CD4-positive, alpha-beta T cell (primary cell): ENCODE data around the gene OBI1. TPM values are rescaled to one million over a fixed set of nuclear protein-coding genes. Genes with fewer than 3 reads are reported as not detected.

Source experiments
- ATAC-seq: fragments of 200-7000 bp; cut with Tn5 transposase; one replicate; pipeline ENCODE4 v1.10.0; 2022; ENCODE audit warnings: mild to moderate bottlenecking; ENCODE audit not compliant: poor library complexity
- CTCF ChIA-PET: fragments of 350-600 bp; sonication (Branson Sonifier 250); formaldehyde crosslinking; loops from one replicate; lab custom pipeline; 2021; ENCODE audit warnings: antibody characterized with exemption, inconsistent platforms; lab: Charles Lee
- POLR2A ChIA-PET: fragments of 350-600 bp; sonication (Branson Sonifier 250); formaldehyde crosslinking; loops from one replicate; lab custom pipeline; 2021; ENCODE audit warnings: antibody characterized with exemption, inconsistent platforms; lab: Charles Lee
- DNase-seq, 14 experiments: peaks; one replicate each; pipeline ENCODE4 v3.0.0-alpha.2; 2013 to 2020; ENCODE audit warnings: mixed read lengths in 2 of 14
- H3K27ac ChIP-seq, 2 donors: one replicate each; pipeline versions ENCODE4 v1.5.1 to v1.7.0; 2013; ENCODE audit warnings: low read length in 2 of 2, low read depth in 1 of 2, mild to moderate bottlenecking in 1 of 2
- H3K27me3 ChIP-seq, 2 experiments: 1 replicate in 1 of 2; 2 replicates in 1 of 2; pipeline versions ENCODE4 v1.6.1 to v1.7.0; 2013; ENCODE audit warnings: low read length in 2 of 2, control low read depth in 1 of 2, mild to moderate bottlenecking in 1 of 2, moderate library complexity in 1 of 2; ENCODE audit not compliant: insufficient read depth in 2 of 2, control insufficient read depth in 1 of 2
- H3K36me3 ChIP-seq: one replicate; pipeline ENCODE4 v1.6.1; 2013; ENCODE audit warnings: low read length, control low read depth; ENCODE audit not compliant: insufficient read depth
- H3K4me1 ChIP-seq: one replicate; pipeline ENCODE4 v1.6.1; 2013; ENCODE audit warnings: low read length, control low read depth; ENCODE audit not compliant: insufficient read depth
- H3K4me3 ChIP-seq: one replicate; pipeline ENCODE4 v1.5.1; 2013; ENCODE audit warnings: mild to moderate bottlenecking, low read length, moderate library complexity
- H3K9me3 ChIP-seq, 2 experiments: 1 replicate in 1 of 2; 2 replicates in 1 of 2; pipeline versions ENCODE4 v1.6.1 to v1.7.0; 2013; ENCODE audit warnings: low read length in 2 of 2, mild to moderate bottlenecking in 2 of 2, control low read depth in 1 of 2, moderate library complexity in 1 of 2; ENCODE audit not compliant: control insufficient read depth in 1 of 2, insufficient read depth in 1 of 2
- H3K27ac Mint-ChIP-seq: one replicate; pipeline ENCODE4 v1.8.0; 2020; ENCODE audit warnings: mixed read lengths
- H3K27me3 Mint-ChIP-seq: one replicate; pipeline ENCODE4 v1.8.0; 2021; ENCODE audit warnings: mixed read lengths
- H3K36me3 Mint-ChIP-seq: one replicate; pipeline ENCODE4 v1.8.0; 2021; ENCODE audit warnings: low read depth, mixed read lengths
- H3K4me1 Mint-ChIP-seq: one replicate; pipeline ENCODE4 v1.8.0; 2021; ENCODE audit warnings: low read depth, mixed read lengths
- H3K4me3 Mint-ChIP-seq: one replicate; pipeline ENCODE4 v1.8.0; 2020; ENCODE audit warnings: mild to moderate bottlenecking, mixed read lengths
- H3K9me3 Mint-ChIP-seq: one replicate; pipeline ENCODE4 v1.8.0; 2020; ENCODE audit warnings: mixed read lengths
- CTCF ChIP-seq: fragments of 200-600 bp; IDR thresholded peaks from one replicate; pipeline ENCODE4 v1.8.0; 2022; ENCODE audit warnings: antibody characterized with exemption, mild to moderate bottlenecking
- intact Hi-C, 2 experiments: fragments of 100-400 bp; cut with DNase I in 1 of 2; cut with micrococcal nuclease in 1 of 2; formaldehyde crosslinking; loops; one replicate each; pipeline versions ENCODE4 v1.15.1 to v1.9.0; 2023 to 2025; cut with DNase I, micrococcal nuclease
- total RNA-seq, 174 experiments: library from RNA in 2 of 174; stranded (reverse) in 2 of 174; gene quantifications; one replicate each; pipeline ENCODE4 v1.2.3 and lab custom pipeline; 2021 to 2026

Gene OBI1
- total RNA-seq, 2 experiments from 2014 or later = 2.6 TPM

- POLR2A ChIA-PET = interaction anchor here (0.6 to 1.4 kb wide), 4 partner anchors 8 to 821 kb away, joined by 3 to 5 read pairs (median 4); partner anchors contain the start of gene NDFIP2
- H3K27me3 ChIP-seq = no peaks in the 10 kb centered on the region
- peak in 5 of 14 experiments; percentile 5 to 41 (median 31) for DNase-seq
- Mint-ChIP-seq H3K9me3 (no peaks in the 10 kb centered on the region), H3K27ac (peak overlapping the region; percentile 91), H3K27me3 (no peaks in the 10 kb centered on the region), H3K36me3 (peaks cover 35% of the 10 kb centered on the region), H3K4me3 (peak overlapping the region; percentile 98), H3K4me1 (peaks cover 41% of the 10 kb centered on the region)
- no peaks in the 10 kb centered on the region for H3K9me3 ChIP-seq
- CTCF ChIA-PET = no interaction called here
- TF ChIP-seq CTCF = no peak
- intact Hi-C loops = loop anchor here (5.0 to 10.0 kb wide), 7 partner anchors 53 to 1333 kb away; partner anchors contain the start of genes MYCBP2 (in 1 of the 2), RBM26 (in 1 of the 2) and SLAIN1 (in 1 of the 2)
- H3K27ac ChIP-seq = no peak overlapping the region
- ATAC-seq = peak; percentile 10
- H3K4me1 ChIP-seq = peaks cover 14% of the 10 kb centered on the region
- peak overlapping the region; percentile 96 for H3K4me3 ChIP-seq
- H3K36me3 ChIP-seq = no peaks in the 10 kb centered on the region
Observed at GRCh38 chr13:78659732-78660494, 958 bp upstream of the OBI1 start.

GRCh38 chr13:78659450-78659730 is 435 bp upstream of the OBI1 start:
- H3K27ac Mint-ChIP-seq = peak overlapping the region; percentile 91
- peak overlapping the region; percentile 98 for H3K4me3 Mint-ChIP-seq
- no peaks in the 10 kb centered on the region for H3K9me3 Mint-ChIP-seq
- CTCF ChIA-PET = no interaction called here
- POLR2A ChIA-PET = interaction anchor here (0.6 to 1.4 kb wide), 4 partner anchors 9 to 822 kb away, joined by 3 to 5 read pairs (median 4); partner anchors contain the start of gene NDFIP2
- H3K27ac ChIP-seq = no peak overlapping the region
- ATAC-seq (peak; percentile 31), DNase-seq (no peak)
- no peak for TF ChIP-seq CTCF
- intact Hi-C loops = loop anchor here (5.0 to 10.0 kb wide), 6 partner anchors 52 to 1332 kb away; partner anchors contain the start of genes MYCBP2 (in 1 of the 2), RBM26 (in 1 of the 2) and SLAIN1 (in 1 of the 2)
- peaks cover 36% of the 10 kb centered on the region for H3K36me3 Mint-ChIP-seq
- no peaks in the 10 kb centered on the region for H3K27me3 ChIP-seq
- peak overlapping the region; percentile 96 for H3K4me3 ChIP-seq
- peaks cover 43% of the 10 kb centered on the region for H3K4me1 Mint-ChIP-seq
- no peaks in the 10 kb centered on the region for H3K36me3 ChIP-seq
- peaks cover 14% of the 10 kb centered on the region for H3K4me1 ChIP-seq
- no peaks in the 10 kb centered on the region for H3K9me3 ChIP-seq
- no peaks in the 10 kb centered on the region for H3K27me3 Mint-ChIP-seq

GRCh38 chr13:78657699-78658629 is 991 bp downstream of the OBI1 start:
- no peak for ATAC-seq
- H3K27ac Mint-ChIP-seq = peak overlapping the region; percentile 91

More at GRCh38 chr13:78657699-78658629, 991 bp downstream of the OBI1 start:
- Histone ChIP-seq H3K27me3 (no peaks in the 10 kb centered on the region), H3K36me3 (no peaks in the 10 kb centered on the region), H3K4me3 (peak overlapping the region; percentile 96), H3K9me3 (no peaks in the 10 kb centered on the region), H3K4me1 (peaks cover 14% of the 10 kb centered on the region), H3K27ac (peak overlapping the region in 1 of 2 donors; percentile 56)
- peaks cover 36% of the 10 kb centered on the region for H3K36me3 Mint-ChIP-seq
- DNase-seq = peak in 1 of 14 experiments; percentile 8
- H3K4me3 Mint-ChIP-seq = peak overlapping the region; percentile 98
- intact Hi-C loops = loop anchor here (5.0 to 10.0 kb wide), 6 partner anchors 51 to 1331 kb away; partner anchors contain the start of genes MYCBP2 (in 1 of the 2), RBM26 (in 1 of the 2) and SLAIN1 (in 1 of the 2)
- TF ChIP-seq CTCF = no peak
- H3K9me3 Mint-ChIP-seq = no peaks in the 10 kb centered on the region
- peaks cover 49% of the 10 kb centered on the region for H3K4me1 Mint-ChIP-seq
- POLR2A ChIA-PET = no interaction called here
- no peaks in the 10 kb centered on the region for H3K27me3 Mint-ChIP-seq
- CTCF ChIA-PET = no interaction called here
